H54 (cell line): Measurements from ENCODE around the gene GRB7.

Source experiments
- DNase-seq: peaks from one replicate; pipeline ENCODE4 v3.0.0; 2011; ENCODE audit warnings: low spot score, mixed read lengths; ENCODE audit not compliant: insufficient read length
- FAIRE-seq: peaks from 3 replicates; lab custom pipeline; 2011; peaks lifted over from hg19 to GRCh38; lab: Jason Lieb, UNC
- POLR2A ChIP-seq: IDR thresholded peaks from 2 replicates; pipeline ENCODE4 v1.6.1; 2011; ENCODE audit warnings: low read depth, mild to moderate bottlenecking, low read length

Gene GRB7

GRCh38 chr17:39772415-39772814 lies 34.7 kb downstream of the GRB7 start:
- FAIRE-seq (no peak), DNase-seq (no peak)

GRCh38 chr17:39772987-39773934 lies 35.5 kb downstream of the GRB7 start:
- FAIRE-seq (no peak), DNase-seq (no peak)
- no peak for TF ChIP-seq POLR2A

More at GRCh38 chr17:39772415-39772814, 34.7 kb downstream of the GRB7 start:
- no peak for TF ChIP-seq POLR2A

- no peak for TF ChIP-seq POLR2A
- FAIRE-seq (no peak), DNase-seq (no peak)
These were observed 36.3 kb downstream of the GRB7 start for GRCh38 chr17:39774047-39774446.

GRCh38 chr17:39775031-39775430 lies 37.3 kb downstream of the GRB7 start:
- no peak for TF ChIP-seq POLR2A
- FAIRE-seq (no peak), DNase-seq (no peak)

- no peak for TF ChIP-seq POLR2A
- FAIRE-seq, result no peak
- no peak for DNase-seq
These were observed 38.5 kb downstream of the GRB7 start for GRCh38 chr17:39776252-39776651.

GRCh38 chr17:39777534-39778365 lies 40.0 kb downstream of the GRB7 start:
- no peak for TF ChIP-seq POLR2A
- FAIRE-seq (no peak), DNase-seq (no peak)

GRCh38 chr17:39781031-39781860 lies 43.5 kb downstream of the GRB7 start:
- FAIRE-seq (no peak), DNase-seq (no peak)

GRCh38 chr17:39781861-39782213 lies 44.1 kb downstream of the GRB7 start:
- FAIRE-seq (no peak), DNase-seq (no peak)
- TF ChIP-seq POLR2A, result no peak

More at GRCh38 chr17:39781031-39781860, 43.5 kb downstream of the GRB7 start:
- no peak for TF ChIP-seq POLR2A

GRCh38 chr17:39782481-39782880 lies 44.7 kb downstream of the GRB7 start:
- no peak for TF ChIP-seq POLR2A
- DNase-seq (no peak), FAIRE-seq (no peak)

GRCh38 chr17:39782980-39783379 lies 45.2 kb downstream of the GRB7 start:
- FAIRE-seq (no peak), DNase-seq (no peak)
- TF ChIP-seq POLR2A, result no peak

- no peak for FAIRE-seq
These were observed 49.3 kb downstream of the GRB7 start for GRCh38 chr17:39787041-39787440.

GRCh38 chr17:39787743-39788484 lies 50.2 kb downstream of the GRB7 start:
- FAIRE-seq (no peak), DNase-seq (no peak)
- TF ChIP-seq POLR2A, result no peak

More at GRCh38 chr17:39787041-39787440, 49.3 kb downstream of the GRB7 start:
- no peak for TF ChIP-seq POLR2A
- DNase-seq, result no peak
